NT2/D1 (cell line): ENCODE data around the gene GAS2L3.

Experiments
- DNase-seq: peaks from one replicate; pipeline ENCODE4 v3.0.0-alpha.2; 2011; ENCODE audit warnings: low read depth, low spot score
- H3K27me3 ChIP-seq: 2 replicates; pipeline ENCODE4 v1.6.0; 2011; ENCODE audit warnings: mild to moderate bottlenecking; ENCODE audit not compliant: insufficient read length, insufficient read depth
- H3K36me3 ChIP-seq: 2 replicates; pipeline ENCODE4 v1.6.1; 2011; ENCODE audit warnings: mild to moderate bottlenecking, low read length, mixed read lengths; ENCODE audit not compliant: insufficient read depth, insufficient read length
- H3K4me1 ChIP-seq: 2 replicates; pipeline ENCODE4 v1.5.1; 2011; ENCODE audit not compliant: insufficient read depth, insufficient read length
- H3K4me3 ChIP-seq: 2 replicates; pipeline ENCODE4 v1.5.1; 2011; ENCODE audit warnings: low read depth; ENCODE audit not compliant: insufficient read length
- H3K9ac ChIP-seq: 2 replicates; pipeline ENCODE4 v1.6.0; 2011; ENCODE audit warnings: low read depth; ENCODE audit not compliant: insufficient read length
- H3K9me3 ChIP-seq: 2 replicates; pipeline ENCODE4 v1.5.1; 2011; ENCODE audit warnings: mild to moderate bottlenecking, low read length; ENCODE audit not compliant: insufficient read depth
- SUZ12 ChIP-seq: IDR thresholded peaks from 2 replicates; pipeline ENCODE4 v1.6.1; 2011; ENCODE audit not compliant: insufficient read length, insufficient read depth; ENCODE audit errors: extremely low read depth
- YY1 ChIP-seq: IDR thresholded peaks from 2 replicates; pipeline ENCODE4 v1.6.1; 2011; ENCODE audit not compliant: insufficient read length, insufficient read depth
- ZNF274 ChIP-seq: IDR thresholded peaks from 2 replicates; pipeline ENCODE4 v1.6.1; 2011; ENCODE audit warnings: mild to moderate bottlenecking, low read depth, low read length

GAS2L3 gene

GRCh38 chr12:100646896-100647295 lies 73.4 kb downstream of the GAS2L3 start:
- H3K36me3 ChIP-seq, result no peaks in the 10 kb centered on the region
- H3K27me3 ChIP-seq, result no peaks in the 10 kb centered on the region
- TF ChIP-seq SUZ12, result no peak
- no peak for TF ChIP-seq YY1
- no peak for TF ChIP-seq ZNF274
- no peak for DNase-seq
- H3K9ac ChIP-seq, result no peak overlapping the region
- peaks cover 38% of the 10 kb centered on the region; the same call in 1 of the 2 replicates for H3K9me3 ChIP-seq
- no peaks in the 10 kb centered on the region for H3K4me1 ChIP-seq
- H3K4me3 ChIP-seq, result no peak overlapping the region

DNA sequence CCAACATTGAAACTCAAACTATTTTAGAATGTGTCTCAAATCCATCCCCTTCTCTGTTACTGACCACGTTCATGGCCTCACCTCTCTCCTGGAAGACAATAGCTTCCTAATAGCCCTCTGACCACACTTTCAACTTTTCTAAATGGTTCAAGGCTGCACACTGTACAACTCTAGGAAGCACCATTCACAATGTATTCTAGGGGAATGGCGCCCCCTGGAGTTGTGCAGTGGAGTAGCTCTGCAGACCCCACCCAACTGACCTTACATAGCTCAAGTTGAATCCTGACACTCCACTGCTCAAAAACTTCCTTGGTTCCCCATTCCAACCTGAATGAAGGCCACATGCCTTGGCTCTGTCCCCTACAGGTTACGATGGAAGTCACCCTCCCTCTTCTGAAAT lies 77.6 kb downstream of the GAS2L3 start:
- no peak for TF ChIP-seq ZNF274
- TF ChIP-seq YY1, result no peak
- no peak for TF ChIP-seq SUZ12
- Histone ChIP-seq H3K9ac (no peak overlapping the region), H3K4me3 (no peak overlapping the region), H3K27me3 (no peaks in the 10 kb centered on the region), H3K4me1 (no peaks in the 10 kb centered on the region), H3K36me3 (no peaks in the 10 kb centered on the region), H3K9me3 (peaks cover 15% of the 10 kb centered on the region; the same call in 1 of the 2 replicates)
- no peak for DNase-seq

DNA sequence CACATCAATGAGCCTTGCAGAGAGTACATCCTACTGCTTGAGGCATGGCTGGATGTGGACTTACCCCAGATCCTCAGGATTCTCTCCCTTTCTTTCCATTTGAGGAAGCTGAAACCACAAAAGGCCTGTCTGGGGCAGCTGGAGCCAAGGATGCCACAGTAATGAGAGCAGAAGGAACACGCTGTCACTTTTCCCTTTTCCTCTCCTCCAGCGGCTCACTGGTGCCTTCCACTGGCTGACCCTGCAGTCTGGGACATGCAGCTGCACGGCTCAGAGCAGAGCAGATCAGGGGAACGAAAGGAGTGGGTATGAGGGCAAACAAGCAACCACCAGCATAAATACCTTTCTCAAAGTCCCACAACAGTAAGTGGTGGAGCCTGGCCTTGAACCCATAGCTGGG lies 78.2 kb downstream of the GAS2L3 start:
- Histone ChIP-seq H3K36me3 (no peaks in the 10 kb centered on the region), H3K4me3 (no peak overlapping the region), H3K9ac (no peak overlapping the region), H3K9me3 (peaks cover 12% of the 10 kb centered on the region; the same call in 1 of the 2 replicates), H3K4me1 (no peaks in the 10 kb centered on the region), H3K27me3 (no peaks in the 10 kb centered on the region)
- no peak for TF ChIP-seq ZNF274
- TF ChIP-seq SUZ12, result no peak
- no peak for TF ChIP-seq YY1
- no peak for DNase-seq

- TF ChIP-seq SUZ12 (no peak), ZNF274 (no peak)
- no peaks in the 10 kb centered on the region for H3K36me3 ChIP-seq
- H3K9ac ChIP-seq, result no peak overlapping the region
- no peaks in the 10 kb centered on the region for H3K4me1 ChIP-seq
- no peaks in the 10 kb centered on the region for H3K27me3 ChIP-seq
- DNase-seq, result no peak
- no peak overlapping the region for H3K4me3 ChIP-seq
- H3K9me3 ChIP-seq, result peaks cover 9% of the 10 kb centered on the region; the same call in 1 of the 2 replicates
Measured at GRCh38 chr12:100652488-100652887, 79.0 kb downstream of the GAS2L3 start.

DNA sequence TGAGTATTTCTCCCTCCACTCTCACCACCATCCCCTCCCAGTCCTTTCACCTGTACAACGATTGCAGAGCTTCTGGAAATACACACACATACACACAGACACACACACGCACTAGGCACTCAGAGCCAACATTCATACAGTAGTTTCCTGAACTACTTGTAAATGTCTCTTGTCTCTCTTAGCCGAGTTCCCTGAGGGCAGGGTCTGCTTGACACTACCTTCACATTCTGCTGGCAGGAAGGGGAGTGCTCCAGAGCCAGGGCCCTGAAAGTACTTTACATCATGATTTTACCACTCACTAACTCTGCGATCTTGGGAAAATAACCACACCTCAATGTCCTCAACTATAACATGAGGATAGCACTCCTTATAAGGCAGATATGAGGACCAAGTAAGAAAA lies 82.7 kb downstream of the GAS2L3 start:
- Histone ChIP-seq H3K9ac (no peak overlapping the region), H3K4me3 (no peak overlapping the region), H3K36me3 (no peaks in the 10 kb centered on the region), H3K4me1 (no peaks in the 10 kb centered on the region), H3K27me3 (no peaks in the 10 kb centered on the region), H3K9me3 (0 out of 2 replicates have a peak, but pooled peaks cover 6% of the 10 kb centered on the region)
- TF ChIP-seq YY1 (no peak), SUZ12 (no peak)
- no peak for DNase-seq

DNA sequence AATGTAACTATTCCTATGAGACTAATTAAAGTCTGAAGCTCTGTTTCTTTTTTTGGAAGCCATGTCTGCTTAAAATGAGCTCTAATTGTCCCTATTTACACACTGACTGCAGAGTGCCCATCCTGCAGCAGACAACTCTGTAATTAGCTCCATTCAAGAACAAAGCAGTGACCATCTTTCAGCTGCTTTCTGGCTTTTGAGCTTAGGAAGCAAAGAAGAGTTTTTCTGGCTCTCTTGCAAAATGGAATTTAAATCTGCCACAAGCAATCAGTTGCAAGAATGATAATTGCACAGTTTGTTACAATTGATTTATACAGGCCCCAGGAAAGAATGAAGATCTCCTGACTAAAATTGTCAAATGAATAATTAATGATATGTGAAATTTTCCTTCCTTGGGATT lies 83.4 kb downstream of the GAS2L3 start:
- Histone ChIP-seq H3K9ac (no peak overlapping the region), H3K4me3 (no peak overlapping the region), H3K27me3 (no peaks in the 10 kb centered on the region), H3K36me3 (no peaks in the 10 kb centered on the region), H3K4me1 (no peaks in the 10 kb centered on the region), H3K9me3 (0 out of 2 replicates have a peak, but pooled peaks cover 6% of the 10 kb centered on the region)
- DNase-seq, result no peak
- TF ChIP-seq ZNF274 (no peak), SUZ12 (no peak), YY1 (no peak)

- Histone ChIP-seq H3K9me3 (0 out of 2 replicates have a peak, but pooled peaks cover 6% of the 10 kb centered on the region), H3K36me3 (no peaks in the 10 kb centered on the region), H3K9ac (no peak overlapping the region), H3K4me3 (no peak overlapping the region), H3K4me1 (no peaks in the 10 kb centered on the region), H3K27me3 (no peaks in the 10 kb centered on the region)
- no peak for DNase-seq
- TF ChIP-seq ZNF274, result no peak
- no peak for TF ChIP-seq SUZ12
- TF ChIP-seq YY1, result no peak
Measured at GRCh38 chr12:100661300-100661951, 87.9 kb downstream of the GAS2L3 start.
